ENCODE data around the gene SCYL1. TPM values are rescaled to one million over a fixed set of nuclear protein-coding genes. Genes with fewer than 3 reads are reported as not detected.

The SCYL1 gene
- total RNA-seq, 1 donor from 2014 or later: 61.2 TPM

DNA sequence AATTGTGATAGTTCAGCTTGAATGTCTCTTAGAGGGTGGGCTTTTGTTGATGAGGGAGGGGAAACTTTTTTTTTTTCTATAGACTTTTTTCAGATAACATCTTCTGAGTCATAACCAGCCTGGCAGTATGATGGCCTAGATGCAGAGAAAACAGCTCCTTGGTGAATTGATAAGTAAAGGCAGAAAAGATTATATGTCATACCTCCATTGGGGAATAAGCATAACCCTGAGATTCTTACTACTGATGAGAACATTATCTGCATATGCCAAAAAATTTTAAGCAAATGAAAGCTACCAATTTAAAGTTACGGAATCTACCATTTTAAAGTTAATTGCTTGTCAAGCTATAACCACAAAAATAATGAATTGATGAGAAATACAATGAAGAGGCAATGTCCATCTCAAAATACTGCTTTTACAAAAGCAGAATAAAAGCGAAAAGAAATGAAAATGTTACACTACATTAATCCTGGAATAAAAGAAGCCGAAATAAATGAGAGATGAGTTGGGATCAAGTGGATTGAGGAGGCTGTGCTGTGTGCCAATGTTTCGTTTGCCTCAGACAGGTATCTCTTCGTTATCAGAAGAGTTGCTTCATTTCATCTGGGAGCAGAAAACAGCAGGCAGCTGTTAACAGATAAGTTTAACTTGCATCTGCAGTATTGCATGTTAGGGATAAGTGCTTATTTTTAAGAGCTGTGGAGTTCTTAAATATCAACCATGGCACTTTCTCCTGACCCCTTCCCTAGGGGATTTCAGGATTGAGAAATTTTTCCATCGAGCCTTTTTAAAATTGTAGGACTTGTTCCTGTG is 22.1 kb upstream of the SCYL1 start:
- H3K9me3 ChIP-seq: no peaks in the 10 kb centered on the region
- intact Hi-C loops (cut with DNase I): loop anchor here (5.0 kb wide), 1 partner anchor 75 kb away; no protein-coding TSS in a partner anchor
- H3K27me3 ChIP-seq (ENCODE audit: low read depth): no peaks in the 10 kb centered on the region
- DNase-seq: no peak
- H3K4me1 ChIP-seq: peaks cover 37% of the 10 kb centered on the region
- peak overlapping the region; percentile 71 for H3K4me3 ChIP-seq
- no peak for ATAC-seq
- no peak for TF ChIP-seq CTCF (IDR thresholded peaks at IDR 0.05)
- H3K36me3 ChIP-seq: peaks cover 58% of the 10 kb centered on the region
- H3K27ac ChIP-seq: peak overlapping the region; percentile 99

GRCh38 chr11:65503368-65503948 is 21.4 kb upstream of the SCYL1 start:
- ATAC-seq: no peak
- intact Hi-C loops (cut with DNase I): loop anchor here (5.0 kb wide), 1 partner anchor 76 kb away; no protein-coding TSS in a partner anchor
- peak overlapping the region; percentile 99 for H3K27ac ChIP-seq
- peak overlapping the region; percentile 71 for H3K4me3 ChIP-seq
- no peaks in the 10 kb centered on the region for H3K9me3 ChIP-seq
- DNase-seq: no peak
- no peaks in the 10 kb centered on the region for H3K27me3 ChIP-seq (ENCODE audit: low read depth)
- H3K36me3 ChIP-seq: peaks cover 58% of the 10 kb centered on the region
- no peak for TF ChIP-seq CTCF (IDR thresholded peaks at IDR 0.05)
- peaks cover 40% of the 10 kb centered on the region for H3K4me1 ChIP-seq

DNA sequence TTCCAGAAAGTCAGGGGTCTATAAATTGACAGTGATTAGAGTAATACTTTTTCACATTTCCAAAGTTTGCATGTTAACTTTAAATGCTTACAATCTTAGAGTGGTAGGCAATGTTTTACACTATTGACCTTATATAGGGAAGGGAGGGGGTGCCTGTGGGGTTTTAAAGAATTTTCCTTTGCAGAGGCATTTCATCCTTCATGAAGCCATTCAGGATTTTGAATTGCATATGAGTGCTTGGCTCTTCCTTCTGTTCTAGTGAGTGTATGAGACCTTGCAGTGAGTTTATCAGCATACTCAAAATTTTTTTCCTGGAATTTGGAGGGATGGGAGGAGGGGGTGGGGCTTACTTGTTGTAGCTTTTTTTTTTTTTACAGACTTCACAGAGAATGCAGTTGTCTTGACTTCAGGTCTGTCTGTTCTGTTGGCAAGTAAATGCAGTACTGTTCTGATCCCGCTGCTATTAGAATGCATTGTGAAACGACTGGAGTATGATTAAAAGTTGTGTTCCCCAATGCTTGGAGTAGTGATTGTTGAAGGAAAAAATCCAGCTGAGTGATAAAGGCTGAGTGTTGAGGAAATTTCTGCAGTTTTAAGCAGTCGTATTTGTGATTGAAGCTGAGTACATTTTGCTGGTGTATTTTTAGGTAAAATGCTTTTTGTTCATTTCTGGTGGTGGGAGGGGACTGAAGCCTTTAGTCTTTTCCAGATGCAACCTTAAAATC is 20.8 kb upstream of the SCYL1 start:
- H3K4me1 ChIP-seq: peaks cover 46% of the 10 kb centered on the region
- no peak for TF ChIP-seq CTCF (IDR thresholded peaks at IDR 0.05)
- intact Hi-C loops (cut with DNase I): loop anchor here (5.0 kb wide), 1 partner anchor 77 kb away; no protein-coding TSS in a partner anchor
- H3K27ac ChIP-seq: peak overlapping the region; percentile 99
- ATAC-seq: no peak
- no peaks in the 10 kb centered on the region for H3K27me3 ChIP-seq (ENCODE audit: low read depth)
- peaks cover 58% of the 10 kb centered on the region for H3K36me3 ChIP-seq
- no peaks in the 10 kb centered on the region for H3K9me3 ChIP-seq
- DNase-seq: no peak
- peak overlapping the region; percentile 71 for H3K4me3 ChIP-seq

DNA sequence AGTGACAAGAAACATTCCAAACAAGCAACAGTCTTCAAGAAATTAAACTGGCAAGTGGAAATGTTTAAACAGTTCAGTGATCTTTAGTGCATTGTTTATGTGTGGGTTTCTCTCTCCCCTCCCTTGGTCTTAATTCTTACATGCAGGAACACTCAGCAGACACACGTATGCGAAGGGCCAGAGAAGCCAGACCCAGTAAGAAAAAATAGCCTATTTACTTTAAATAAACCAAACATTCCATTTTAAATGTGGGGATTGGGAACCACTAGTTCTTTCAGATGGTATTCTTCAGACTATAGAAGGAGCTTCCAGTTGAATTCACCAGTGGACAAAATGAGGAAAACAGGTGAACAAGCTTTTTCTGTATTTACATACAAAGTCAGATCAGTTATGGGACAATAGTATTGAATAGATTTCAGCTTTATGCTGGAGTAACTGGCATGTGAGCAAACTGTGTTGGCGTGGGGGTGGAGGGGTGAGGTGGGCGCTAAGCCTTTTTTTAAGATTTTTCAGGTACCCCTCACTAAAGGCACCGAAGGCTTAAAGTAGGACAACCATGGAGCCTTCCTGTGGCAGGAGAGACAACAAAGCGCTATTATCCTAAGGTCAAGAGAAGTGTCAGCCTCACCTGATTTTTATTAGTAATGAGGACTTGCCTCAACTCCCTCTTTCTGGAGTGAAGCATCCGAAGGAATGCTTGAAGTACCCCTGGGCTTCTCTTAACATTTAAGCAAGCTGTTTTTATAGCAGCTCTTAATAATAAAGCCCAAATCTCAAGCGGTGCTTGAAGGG is 20.0 kb upstream of the SCYL1 start:
- intact Hi-C loops (cut with DNase I): loop anchor here (5.0 kb wide), 1 partner anchor 78 kb away; no protein-coding TSS in a partner anchor
- H3K9me3 ChIP-seq: no peaks in the 10 kb centered on the region
- ATAC-seq (no peak), DNase-seq (no peak)
- peak overlapping the region; percentile 71 for H3K4me3 ChIP-seq
- peaks cover 58% of the 10 kb centered on the region for H3K36me3 ChIP-seq
- H3K27me3 ChIP-seq (ENCODE audit: low read depth): no peaks in the 10 kb centered on the region
- peak overlapping the region; percentile 99 for H3K27ac ChIP-seq
- peaks cover 46% of the 10 kb centered on the region for H3K4me1 ChIP-seq
- no peak for TF ChIP-seq CTCF (IDR thresholded peaks at IDR 0.05)

All from lower lobe of right lung (tissue), 2 donors.